Activated T-cell treated with anti-CD3 and anti-CD28 coated beads for 1 hour (primary cell): ENCODE measurements around the gene FHL5.
"Not testable (repeated sequence)": the region's sequence is repeated elsewhere in the genome, so short reads cannot be mapped to it uniquely, and the experiment has no call there.

Source experiments
- DNase-seq: peaks from one replicate; pipeline ENCODE4 v3.0.0-alpha.2; 2020; ENCODE audit warnings: low read depth

FHL5 gene

DNA sequence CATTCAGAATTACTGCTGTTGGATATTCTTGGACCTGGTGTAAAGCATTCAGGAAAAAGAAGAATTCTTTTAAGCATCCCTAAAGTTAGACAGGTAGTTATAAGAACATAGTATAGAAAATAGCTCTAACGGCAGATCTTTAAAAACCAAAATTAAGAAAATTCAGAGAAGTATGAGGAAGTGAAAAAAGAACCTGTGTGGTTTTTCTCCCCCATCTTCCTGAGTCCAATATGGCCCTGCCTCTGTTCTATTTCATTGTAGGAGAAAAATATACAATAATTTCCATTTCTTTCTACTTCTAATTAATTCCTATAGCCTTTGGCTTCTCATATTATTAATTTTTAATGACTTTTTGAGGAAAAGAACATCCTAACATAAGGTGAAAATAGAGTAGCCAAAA, 47.1 kb downstream of the FHL5 start:
- DNase-seq = no peak

DNA sequence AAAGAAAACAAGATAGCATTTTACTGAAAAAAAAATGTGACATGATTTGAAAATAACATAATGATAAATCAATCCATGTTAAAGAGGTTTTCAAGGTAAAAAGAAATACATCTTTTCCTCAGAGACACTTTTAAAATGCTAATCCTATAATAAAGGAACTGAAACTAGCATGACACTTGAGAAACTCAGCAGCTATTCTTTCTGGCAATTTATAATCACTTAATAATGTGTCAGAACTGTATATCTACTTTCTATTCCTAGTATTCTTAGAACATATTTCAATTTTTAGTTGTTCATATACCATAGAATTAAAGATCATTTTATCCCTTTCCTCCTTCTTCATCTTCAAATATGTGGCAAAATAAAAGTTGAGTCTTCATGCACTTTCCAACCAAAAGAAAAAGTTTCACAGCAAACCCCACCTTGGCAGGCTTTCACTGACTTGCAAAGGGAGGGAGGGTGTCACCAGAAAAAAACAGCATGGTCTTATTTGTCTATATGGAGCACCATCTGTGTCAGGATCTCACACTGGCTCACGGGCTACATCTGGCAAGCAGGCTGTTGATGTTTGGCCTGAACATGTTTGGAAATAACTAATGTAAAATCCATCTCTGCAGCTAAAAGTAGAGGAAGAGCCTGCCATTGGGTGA, 48.5 kb downstream of the FHL5 start:
- no peak for DNase-seq

DNA sequence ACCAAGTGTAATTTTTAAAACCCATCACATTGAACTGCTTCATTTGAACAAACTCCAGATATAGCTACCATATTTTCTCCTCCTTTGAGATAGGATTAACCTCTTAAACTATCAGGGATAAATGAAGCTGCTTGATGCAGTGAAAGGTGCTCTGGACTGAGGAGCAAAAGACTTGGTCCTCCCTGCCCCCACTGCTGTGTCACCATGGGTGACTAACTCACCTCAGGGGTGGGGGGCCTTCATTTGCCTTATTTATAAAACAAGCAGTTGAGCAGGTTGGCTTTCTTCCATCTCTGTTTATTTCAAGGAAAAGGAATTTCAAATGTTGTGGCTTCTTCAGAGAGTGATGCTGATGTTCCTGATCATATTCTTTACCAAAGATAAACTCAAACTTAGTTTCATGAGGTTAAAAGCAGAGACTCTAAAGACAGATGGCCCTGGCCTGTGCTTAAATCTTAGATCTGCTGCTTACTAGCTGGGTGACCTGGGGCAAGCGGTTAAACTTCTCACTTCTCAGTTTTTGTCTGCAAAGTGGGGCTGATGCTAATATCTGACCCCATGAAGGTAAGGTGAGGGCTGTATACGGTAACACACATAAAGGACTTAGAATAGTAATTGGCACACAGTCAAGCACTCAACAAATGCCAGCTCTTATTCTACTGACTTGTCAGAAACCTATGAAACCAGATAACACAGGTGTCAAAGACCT, 50.5 kb downstream of the FHL5 start:
- DNase-seq = no peak

DNA sequence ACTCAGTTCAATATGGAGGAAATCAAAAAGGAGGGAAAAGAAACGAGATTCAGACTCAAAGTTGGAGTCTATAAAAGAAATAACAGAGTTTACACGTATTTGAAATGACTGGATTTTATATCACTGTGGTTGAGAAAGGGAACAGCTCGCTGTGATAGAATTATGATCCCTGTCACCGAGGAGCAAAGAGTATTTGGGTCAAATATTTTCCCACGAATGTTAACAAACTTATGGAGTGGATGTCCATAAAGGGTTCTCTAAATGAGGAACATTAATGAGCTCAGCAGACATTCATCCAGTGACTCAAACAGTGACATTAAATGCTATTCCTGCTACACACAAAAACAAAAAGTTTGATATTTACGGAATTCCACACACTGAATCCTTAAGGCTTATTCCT, 57.9 kb downstream of the FHL5 start:
- DNase-seq = no peak

DNA sequence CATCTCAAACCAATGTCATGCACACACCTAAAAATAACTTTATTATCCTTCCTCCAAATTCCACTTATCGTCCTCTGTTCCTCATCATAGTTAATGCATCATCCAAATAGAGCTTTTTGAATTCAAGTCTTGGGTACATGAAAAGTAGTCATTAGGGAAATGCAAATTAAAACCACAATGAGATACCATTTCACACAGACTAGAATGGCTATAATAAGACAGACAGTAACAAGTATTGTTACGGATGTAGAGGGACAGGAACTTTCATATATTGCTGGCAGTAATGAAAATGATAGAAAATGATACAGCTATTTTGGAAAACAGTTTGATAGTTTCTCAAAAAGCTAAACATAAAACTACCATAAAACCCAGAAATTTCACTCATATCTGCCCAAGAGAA, 59.1 kb downstream of the FHL5 start:
- DNase-seq = no peak

DNA sequence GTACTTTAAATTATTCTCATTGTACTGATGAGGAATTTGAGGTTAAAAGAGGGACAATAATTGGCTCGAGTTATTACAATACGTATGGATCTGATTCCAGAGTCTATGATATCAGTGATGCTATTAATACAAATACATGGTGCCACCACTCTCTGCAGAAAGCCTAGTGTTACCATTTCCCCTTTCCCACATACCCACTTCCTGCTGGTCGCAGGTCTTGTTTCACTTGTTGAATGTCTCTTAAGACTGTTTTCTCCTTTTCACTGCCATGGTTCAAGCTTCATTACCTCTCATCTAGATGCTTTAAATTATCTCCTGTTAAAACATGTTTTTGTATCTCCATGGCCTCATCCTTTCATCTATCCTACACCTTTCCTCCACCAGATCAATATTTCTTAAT, 62.0 kb downstream of the FHL5 start:
- no peak for DNase-seq

DNA sequence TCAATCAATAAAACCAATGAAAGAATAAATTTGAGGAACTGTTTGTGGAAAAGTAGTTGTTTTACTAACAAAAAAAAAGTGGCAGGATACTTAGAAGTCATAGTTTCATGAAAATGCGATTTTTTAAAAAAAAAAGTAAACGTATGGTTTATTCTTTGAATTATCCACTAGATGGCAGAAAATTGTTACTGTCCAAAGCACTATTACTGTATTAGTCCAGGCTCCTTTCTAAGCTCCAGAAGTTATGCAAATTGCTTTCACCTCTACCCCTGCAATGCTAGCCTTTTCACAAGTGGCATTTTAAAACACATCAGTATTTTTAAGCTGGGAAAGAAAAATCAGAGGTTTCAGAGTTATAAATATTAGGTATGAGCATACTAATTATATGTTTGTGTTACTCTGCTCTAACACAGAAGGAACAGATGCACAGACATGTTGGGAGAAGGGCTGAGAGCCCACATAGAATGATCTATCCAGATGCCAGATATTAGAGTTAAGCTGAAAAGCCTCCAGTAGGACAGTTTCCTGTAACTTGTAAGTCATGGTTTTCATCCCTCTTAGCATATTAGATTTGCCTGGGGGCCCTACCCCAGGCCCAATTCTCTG, 63.9 kb downstream of the FHL5 start:
- DNase-seq = no peak

DNA sequence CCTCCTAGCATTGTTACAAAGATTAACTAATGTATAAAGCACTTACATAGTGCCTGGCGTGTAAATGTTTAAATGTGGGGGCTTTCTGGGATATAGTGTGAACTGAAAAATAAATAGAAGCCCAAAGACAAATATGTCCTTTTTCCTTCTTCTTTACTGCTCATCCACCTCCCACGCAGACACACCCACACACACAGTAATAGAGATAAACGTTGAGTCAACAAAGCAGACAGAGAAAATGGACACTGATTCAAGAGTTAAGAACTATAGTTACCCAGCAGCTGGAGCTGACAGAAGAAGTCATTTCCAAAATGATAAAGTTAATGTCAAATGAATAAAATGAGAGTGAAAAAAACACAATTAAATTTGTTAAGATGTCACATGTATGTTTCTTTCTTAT, 68.3 kb downstream of the FHL5 start:
- DNase-seq = no peak

DNA sequence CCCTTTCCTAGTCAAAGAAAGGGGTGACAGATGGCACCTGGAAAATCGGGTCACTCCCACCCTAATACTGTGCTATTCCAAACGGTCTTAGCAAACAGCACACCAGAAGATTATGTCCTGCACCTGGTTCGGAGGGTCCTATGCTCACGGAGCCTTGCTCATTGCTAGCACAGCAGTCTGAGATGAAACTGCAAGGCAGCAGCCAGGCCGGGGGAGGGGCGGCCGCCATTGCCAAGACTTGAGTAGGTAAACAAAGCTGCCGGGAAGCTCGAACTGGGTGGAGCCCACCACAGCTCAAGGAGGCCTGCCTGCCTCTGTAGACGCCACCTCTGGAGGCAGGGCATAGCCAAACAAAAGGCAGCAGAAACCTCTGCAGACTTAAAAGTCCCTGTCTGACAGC, 75.1 kb downstream of the FHL5 start:
- not testable (repeated sequence) for DNase-seq

DNA sequence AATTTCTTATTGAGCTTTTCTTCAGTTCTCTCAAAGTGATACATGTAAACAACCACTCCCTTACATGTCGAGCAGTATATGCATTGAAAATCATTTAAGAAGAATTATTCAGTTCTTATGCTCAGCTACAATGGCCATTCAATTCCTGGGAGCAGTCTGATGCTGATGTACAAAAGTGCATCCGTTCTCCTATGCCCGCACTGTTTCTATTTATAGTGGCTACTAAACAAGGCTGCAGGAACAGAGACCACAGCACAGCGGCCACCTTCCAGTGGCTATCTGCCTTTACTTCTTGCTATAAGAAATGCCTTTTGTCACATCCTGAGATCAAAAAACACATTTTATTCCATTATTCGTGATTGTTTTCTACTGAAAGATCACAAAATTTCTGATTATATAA, 82.2 kb downstream of the FHL5 start:
- DNase-seq = no peak

DNA sequence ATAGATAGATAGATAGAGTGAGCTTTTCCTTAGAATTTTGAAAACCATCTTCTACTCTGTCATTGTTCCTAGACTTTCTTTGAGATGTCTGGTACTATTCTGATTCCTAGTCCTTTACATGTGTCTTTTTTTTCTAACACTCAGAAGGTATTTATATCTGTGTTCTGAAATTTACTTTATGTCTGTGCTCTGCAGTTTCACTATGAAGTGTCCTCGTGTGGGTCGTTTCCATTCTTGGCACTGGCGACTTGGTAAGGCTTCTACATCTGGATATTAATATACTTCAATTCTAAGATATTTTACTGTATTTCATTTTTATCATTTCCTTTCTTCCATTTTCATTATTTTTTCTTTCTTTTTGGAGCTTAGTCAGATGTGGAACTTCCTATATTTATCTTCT, 87.0 kb downstream of the FHL5 start:
- no peak for DNase-seq

DNA sequence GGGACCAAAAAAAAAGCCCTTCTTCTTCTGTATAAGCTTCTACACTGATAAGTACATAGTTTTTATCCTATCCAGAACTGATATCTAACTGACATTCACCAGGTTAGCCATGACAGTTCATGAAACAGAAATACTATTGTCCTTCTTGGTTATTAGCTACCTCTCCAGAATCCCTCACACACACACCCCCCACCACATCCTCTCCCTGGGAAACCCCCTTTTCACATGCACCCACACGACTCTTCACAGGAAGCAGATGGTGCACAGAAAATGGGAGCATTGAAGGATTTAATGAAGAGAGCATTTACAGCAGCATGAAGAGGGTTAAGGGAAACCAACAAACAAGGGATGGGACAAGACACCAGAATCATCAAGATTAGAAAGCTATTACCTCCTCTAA, 88.9 kb downstream of the FHL5 start:
- DNase-seq = no peak

DNA sequence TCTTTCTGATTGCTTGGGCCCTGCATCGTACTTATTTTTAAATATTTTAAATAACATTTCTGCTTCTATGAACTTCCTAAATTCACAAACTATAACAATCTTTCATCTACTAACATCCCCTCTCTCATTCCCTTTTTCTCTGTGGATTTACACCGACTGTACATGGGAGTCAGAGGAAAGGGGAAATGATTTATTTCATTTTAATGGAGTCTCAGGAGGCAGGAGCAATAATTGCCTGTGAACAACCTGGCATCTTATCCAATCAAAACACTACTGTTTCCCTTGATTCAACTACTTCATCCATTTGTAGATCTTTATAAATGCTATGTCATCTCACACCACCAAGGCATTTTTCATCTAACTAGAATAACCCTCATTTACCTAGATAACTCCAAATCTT, 89.6 kb downstream of the FHL5 start:
- no peak for DNase-seq

DNA sequence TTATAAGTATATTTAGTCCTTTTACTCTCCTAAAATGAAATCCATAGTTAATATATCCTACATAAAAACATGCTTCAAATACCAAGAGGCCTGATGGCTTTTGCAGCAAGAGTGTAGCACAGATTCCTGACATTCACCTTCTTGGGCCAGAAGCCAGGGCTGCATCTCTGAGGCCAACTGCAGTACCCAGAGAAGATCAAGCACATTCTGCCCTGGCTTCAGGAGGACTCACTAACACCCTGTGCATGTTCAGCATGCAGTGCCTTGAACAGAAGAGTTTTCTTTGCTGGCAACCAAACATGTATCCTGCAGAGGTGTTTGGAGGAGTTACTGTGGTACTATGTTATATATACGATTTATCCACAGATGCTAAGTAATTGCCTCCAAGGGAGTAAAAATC, 90.3 kb downstream of the FHL5 start:
- DNase-seq = no peak

DNA sequence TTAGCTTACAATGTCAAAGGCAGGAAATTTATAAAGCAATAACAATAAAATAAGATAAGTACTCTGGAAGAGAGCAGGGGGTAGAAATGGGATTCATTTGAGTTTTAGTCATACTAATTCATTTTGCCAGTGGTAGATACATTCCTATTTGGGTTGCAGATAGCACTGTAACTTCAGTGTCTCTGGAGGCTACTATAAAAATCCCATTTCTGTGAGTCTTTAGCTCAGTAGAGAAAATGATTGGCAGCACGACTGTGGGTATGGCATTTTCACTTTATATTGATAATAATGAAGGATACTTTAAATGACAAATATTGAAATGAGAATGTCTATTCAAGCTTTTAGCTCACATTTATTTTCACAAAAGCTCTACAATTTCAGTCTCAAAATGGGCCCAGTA, 93.6 kb downstream of the FHL5 start:
- no peak for DNase-seq

DNA sequence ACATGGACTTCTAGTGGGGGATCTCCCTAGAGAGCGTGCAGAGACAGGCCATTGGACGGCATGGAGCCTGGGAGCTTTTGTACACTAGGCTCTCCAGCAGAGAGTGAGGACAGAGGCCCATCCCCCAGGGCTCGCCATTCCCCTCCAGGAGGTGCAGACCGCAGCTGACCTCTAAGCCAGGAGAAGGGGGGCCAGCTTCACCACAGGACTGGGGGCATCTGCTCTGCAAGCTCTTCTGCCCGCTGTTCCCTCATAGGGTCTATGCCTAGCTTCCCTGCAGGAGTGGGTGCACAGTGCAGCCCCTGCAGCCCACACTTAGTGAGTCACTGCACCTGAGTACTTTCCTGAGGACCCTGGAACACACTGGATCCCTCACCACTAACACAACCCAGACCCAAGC, 94.4 kb downstream of the FHL5 start:
- DNase-seq = no peak

DNA sequence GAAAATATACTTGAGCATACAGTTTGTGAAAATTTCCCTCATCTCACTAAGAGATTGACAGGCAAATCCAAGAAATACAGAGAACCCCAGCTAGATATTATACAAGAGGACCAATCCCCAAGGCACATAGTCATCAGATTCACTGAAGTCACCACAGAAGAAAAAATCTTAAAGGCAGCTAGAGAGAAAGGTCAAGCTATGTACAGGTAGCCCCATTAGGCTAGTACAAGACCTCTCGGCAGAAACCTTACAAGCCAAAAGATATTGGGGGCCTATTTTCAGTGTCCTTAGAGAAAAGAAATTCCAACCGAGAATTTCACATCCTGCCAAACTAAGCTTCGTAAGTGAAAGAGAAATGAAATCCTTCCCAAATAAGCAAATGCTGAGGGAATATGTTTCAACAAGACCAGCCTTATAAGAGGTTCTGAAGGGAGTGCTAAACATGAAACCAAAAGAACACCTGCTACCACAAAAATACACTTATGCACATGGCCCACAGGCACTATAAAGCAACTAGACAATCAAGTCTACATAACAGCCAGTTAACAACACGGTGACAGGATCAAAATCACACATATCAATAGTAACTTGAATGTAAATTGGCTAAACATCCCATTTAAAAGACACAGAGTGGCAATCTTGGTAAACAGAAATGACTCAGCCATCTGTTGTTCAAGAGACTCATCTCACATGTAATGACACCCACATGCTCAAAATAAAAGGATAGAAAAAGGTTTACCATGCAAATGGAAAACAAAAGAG, 96.3 kb downstream of the FHL5 start:
- no peak for DNase-seq
